Ascending aorta (tissue), 2 donors: ENCODE data around the gene GMEB2. TPM values are rescaled to one million over a fixed set of nuclear protein-coding genes. Genes with fewer than 3 reads are reported as not detected.

ENCODE experiments used
- DNase-seq, 2 donors: peaks; one replicate each; pipeline ENCODE4 v3.0.0-alpha.2; 2019; ENCODE audit warnings: low spot score in 2 of 2
- H3K27ac ChIP-seq, 2 donors: fragments of 200-600 bp; sonication (generic); one replicate each; pipeline ENCODE4 v1.5.1; 2016 to 2017; ENCODE audit warnings: mild to moderate bottlenecking in 1 of 2
- H3K27me3 ChIP-seq: fragments of 200-600 bp; sonication (generic); one replicate; pipeline ENCODE4 v1.5.1; 2017
- H3K36me3 ChIP-seq, 2 donors: fragments of 200-600 bp; sonication (generic); one replicate each; pipeline ENCODE4 v1.5.1; 2016
- H3K4me1 ChIP-seq, 2 donors: fragments of 200-600 bp; sonication (generic); one replicate each; pipeline ENCODE4 v1.5.1; 2016 to 2017; ENCODE audit warnings: mild to moderate bottlenecking in 1 of 2
- H3K4me3 ChIP-seq, 2 donors: fragments of 200-600 bp; sonication (generic); one replicate each; pipeline ENCODE4 v1.5.1; 2016 to 2017; ENCODE audit warnings: mild to moderate bottlenecking in 1 of 2
- H3K9me3 ChIP-seq, 2 donors: fragments of 200-600 bp; sonication (generic); one replicate each; pipeline ENCODE4 v1.5.1; 2016
- CTCF ChIP-seq, 3 experiments: fragments of 200-600 bp in 2 of 3; fragments of 450-650 bp in 1 of 3; sonication (generic) in 2 of 3; IDR thresholded peaks; one replicate each; pipeline ENCODE4 v1.5.1; 2016 to 2019; ENCODE audit warnings: antibody characterized with exemption in 3 of 3, mild to moderate bottlenecking in 1 of 3, moderate library complexity in 1 of 3
- intact Hi-C: fragments of 100-400 bp; cut with DNase I; formaldehyde crosslinking; loops from one replicate; pipeline ENCODE4 v1.15.1; 2023
- total RNA-seq: library from RNA; depleted of rRNA; stranded (reverse); fragments of >200 nt; gene quantifications from one replicate; pipeline ENCODE4 v1.1.0, GENCODE V29; 2016

The GMEB2 gene
- total RNA-seq, 1 donor from 2014 or later: 14.0 TPM

GRCh38 chr20:63552481-63553249, 74.2 kb downstream of the GMEB2 start:
- H3K27me3 ChIP-seq: no peaks in the 10 kb centered on the region
- intact Hi-C loops: no loop called here
- no peak overlapping the region for H3K27ac ChIP-seq

GRCh38 chr20:63551068-63551467, 75.8 kb downstream of the GMEB2 start:
- no peak for TF ChIP-seq CTCF (IDR thresholded peaks at IDR 0.05)
- no peak for DNase-seq
- no peak overlapping the region for H3K27ac ChIP-seq
- intact Hi-C loops: no loop called here
- no peaks in the 10 kb centered on the region for H3K27me3 ChIP-seq
- no peaks in the 10 kb centered on the region for H3K9me3 ChIP-seq
- peaks cover 3 to 6% of the 10 kb centered on the region in 2 donors for H3K4me1 ChIP-seq
- H3K4me3 ChIP-seq: no peak overlapping the region
- H3K36me3 ChIP-seq: no peaks in the 10 kb centered on the region

More at GRCh38 chr20:63552481-63553249, 74.2 kb downstream of the GMEB2 start:
- peaks cover 3 to 6% of the 10 kb centered on the region in 2 donors for H3K4me1 ChIP-seq
- no peaks in the 10 kb centered on the region for H3K9me3 ChIP-seq
- no peak for TF ChIP-seq CTCF (IDR thresholded peaks at IDR 0.05)
- H3K36me3 ChIP-seq: no peaks in the 10 kb centered on the region
- H3K4me3 ChIP-seq: peak overlapping the region in 1 of 2 donors; percentile 42
- DNase-seq: no peak

GRCh38 chr20:63549679-63550282, 77.1 kb downstream of the GMEB2 start:
- no peaks in the 10 kb centered on the region for H3K36me3 ChIP-seq
- no peak overlapping the region for H3K27ac ChIP-seq
- no peak overlapping the region for H3K4me3 ChIP-seq
- intact Hi-C loops: no loop called here
- peaks cover 3 to 6% of the 10 kb centered on the region in 2 donors for H3K4me1 ChIP-seq
- H3K27me3 ChIP-seq: no peaks in the 10 kb centered on the region
- no peaks in the 10 kb centered on the region for H3K9me3 ChIP-seq
- no peak for DNase-seq
- no peak for TF ChIP-seq CTCF (IDR thresholded peaks at IDR 0.05)

- H3K27ac ChIP-seq: no peak overlapping the region
- H3K9me3 ChIP-seq: no peaks in the 10 kb centered on the region
- intact Hi-C loops: no loop called here
- TF ChIP-seq CTCF (IDR thresholded peaks at IDR 0.05): no peak
- no peak for DNase-seq
- peaks cover 2 to 5% of the 10 kb centered on the region in 2 donors for H3K4me1 ChIP-seq
- H3K4me3 ChIP-seq: no peak overlapping the region
- H3K27me3 ChIP-seq: no peaks in the 10 kb centered on the region
- no peaks in the 10 kb centered on the region for H3K36me3 ChIP-seq
Measured at GRCh38 chr20:63549019-63549418, 77.9 kb downstream of the GMEB2 start.

- DNase-seq: no peak
- H3K4me3 ChIP-seq: no peak overlapping the region
- H3K36me3 ChIP-seq: no peaks in the 10 kb centered on the region
- H3K27me3 ChIP-seq: no peaks in the 10 kb centered on the region
- H3K9me3 ChIP-seq: no peaks in the 10 kb centered on the region
- intact Hi-C loops: no loop called here
- H3K4me1 ChIP-seq: peaks cover 0 to under 1% of the 10 kb centered on the region in 2 donors
- no peak for TF ChIP-seq CTCF (IDR thresholded peaks at IDR 0.05)
- H3K27ac ChIP-seq: no peak overlapping the region
Measured at GRCh38 chr20:63548542-63548941, 78.4 kb downstream of the GMEB2 start.
